GM18507 (cell line): ENCODE data around the gene CBFA2T3.
"Not testable (repeated sequence)": the region's sequence is repeated elsewhere in the genome, so short reads cannot be mapped to it uniquely, and the experiment has no call there.

Experiments used
- DNase-seq: peaks from one replicate; pipeline ENCODE4 v3.0.0; 2011; ENCODE audit warnings: low read depth; ENCODE audit not compliant: insufficient read length; ENCODE audit errors: extremely low spot score
- FAIRE-seq: peaks from 2 replicates; lab custom pipeline; 2011; peaks lifted over from hg19 to GRCh38; lab: Jason Lieb, UNC

The CBFA2T3 gene

DNA sequence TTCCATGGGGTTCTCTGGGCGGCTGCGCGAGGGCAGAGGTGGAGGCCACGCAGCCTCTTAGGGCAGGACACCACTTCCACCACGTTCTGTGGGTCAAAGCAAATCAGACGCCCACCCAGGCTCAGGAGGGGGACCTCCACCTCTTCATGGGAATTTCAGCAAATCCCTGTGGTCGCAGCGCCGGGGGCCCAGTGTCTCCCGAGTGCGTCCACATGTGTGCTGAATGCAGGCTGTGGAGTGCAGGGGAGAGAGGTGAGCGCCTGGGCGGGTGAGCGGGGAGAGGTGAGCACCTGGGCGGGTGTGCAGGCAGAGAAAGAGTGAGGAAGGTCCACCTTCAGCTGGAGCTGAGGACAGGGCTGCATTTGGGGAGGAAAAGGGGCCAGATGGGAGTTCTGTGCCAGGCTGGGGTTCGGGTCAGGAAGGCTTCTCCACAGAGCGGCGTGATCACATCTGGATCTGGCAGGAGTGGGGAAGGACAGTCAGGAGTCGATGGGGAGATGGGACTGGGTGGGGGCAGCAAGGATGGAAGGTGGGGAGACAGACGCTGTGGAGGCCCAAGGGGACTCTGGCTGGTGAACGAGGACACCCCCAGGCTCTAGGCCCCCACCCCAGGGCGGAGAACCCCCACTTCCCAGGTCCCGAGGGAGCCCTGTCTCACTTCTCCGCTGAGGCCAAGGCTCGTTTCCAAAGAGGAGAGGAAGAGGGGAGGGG lies 36.8 kb upstream of the CBFA2T3 start:
- FAIRE-seq = no peak
- DNase-seq = no peak

DNA sequence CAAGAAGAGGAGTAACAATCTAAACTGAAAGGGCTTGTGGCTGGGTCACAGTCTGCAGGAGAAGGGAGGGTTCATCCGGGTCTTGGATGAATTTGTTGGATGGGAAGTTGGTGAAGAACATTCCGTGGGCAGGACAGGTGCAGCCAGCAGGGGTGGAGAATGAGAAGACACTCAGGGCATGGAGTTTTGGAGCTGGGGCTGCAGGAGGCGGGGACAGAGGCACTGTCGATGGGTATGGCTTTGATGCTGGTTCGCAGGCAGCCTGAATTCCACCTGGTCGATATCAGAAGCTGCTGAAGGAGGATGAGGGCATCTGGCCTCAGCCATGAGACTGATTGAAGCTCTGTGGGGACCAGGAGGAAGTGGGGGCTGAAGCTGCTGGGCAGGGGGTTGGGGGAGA lies 36.1 kb upstream of the CBFA2T3 start:
- DNase-seq = no peak
- no peak for FAIRE-seq

DNA sequence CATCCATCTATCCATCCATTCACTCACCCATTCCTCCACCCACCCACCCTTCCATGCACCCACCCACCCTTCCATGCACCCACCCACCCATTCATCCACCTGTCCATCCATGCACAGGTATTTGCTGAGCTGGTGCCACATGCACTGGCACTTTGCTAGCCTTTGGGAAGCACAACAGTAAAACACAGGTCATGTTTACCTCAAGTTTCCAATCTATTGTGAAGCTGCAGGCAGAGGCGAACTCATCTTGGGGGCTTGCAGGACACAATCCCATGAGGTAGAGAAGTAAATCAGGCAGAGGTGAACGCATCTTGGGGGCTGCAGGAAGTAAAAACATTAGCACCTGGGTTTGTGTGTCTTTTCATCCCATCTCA lies 35.6 kb upstream of the CBFA2T3 start:
- DNase-seq = no peak
- FAIRE-seq = no peak

DNA sequence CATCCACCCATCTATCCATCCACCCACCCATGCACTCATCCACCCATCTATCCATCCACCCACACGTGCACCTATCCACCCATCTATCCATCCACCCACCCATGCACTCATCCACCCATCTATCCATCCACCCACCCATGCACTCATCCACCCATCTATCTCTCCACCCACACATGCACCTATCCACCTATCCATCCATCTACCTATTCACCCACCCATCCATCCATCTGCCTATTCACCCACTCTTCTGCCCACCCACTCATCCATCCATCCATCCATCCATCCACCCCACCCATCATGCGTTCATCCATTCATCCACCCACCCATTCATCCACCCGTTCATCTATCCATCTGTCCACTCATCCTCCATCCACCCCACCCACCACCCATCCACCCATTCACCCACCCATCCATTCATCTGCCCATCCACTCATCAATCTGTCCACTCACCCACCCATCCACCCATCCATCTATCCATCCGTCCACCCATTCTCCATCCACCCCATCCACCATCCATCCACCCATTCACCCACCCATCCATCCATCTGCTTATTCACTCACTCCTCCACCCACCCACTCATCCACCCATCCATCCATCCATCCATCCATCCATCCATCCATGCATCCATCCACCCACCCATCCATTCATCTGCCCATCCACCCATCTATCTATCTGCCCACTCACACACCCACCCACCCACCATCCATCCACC lies 35.1 kb upstream of the CBFA2T3 start:
- DNase-seq (no peak), FAIRE-seq (no peak)

DNA sequence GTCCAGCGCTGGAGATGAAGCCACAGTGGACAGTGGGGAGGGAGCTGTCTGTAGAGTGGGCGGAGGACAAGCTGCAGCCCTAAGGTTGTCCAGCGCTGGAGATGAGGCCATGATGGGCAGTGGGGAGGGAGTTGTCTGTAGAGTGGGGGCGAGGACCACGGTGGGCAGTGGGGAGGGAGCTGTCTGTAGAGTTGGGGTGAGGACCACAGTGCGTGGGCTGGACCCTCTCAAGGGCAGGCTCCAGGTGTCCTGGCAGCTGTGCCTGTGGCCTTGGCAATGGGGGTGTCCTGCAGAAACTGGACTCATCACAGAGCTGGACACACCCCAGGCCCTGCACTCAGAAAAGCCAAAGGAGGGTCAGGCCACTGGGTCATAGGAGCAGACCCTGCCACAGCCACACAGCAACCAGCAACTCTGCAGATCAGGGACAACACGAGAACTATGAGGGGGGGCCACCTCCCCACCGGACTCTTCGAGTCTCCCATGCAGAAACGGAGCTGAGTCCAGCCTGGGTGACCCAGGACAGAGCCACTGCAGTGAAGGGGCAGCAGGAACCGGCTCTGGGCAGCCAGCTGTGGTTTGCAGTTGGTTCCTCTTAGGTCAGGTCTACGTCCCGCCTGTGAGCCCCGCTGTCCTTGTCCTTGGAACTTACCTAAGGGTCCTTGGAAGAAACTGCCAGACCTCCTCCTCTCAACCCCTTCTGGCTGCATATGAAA lies 33.4 kb upstream of the CBFA2T3 start:
- DNase-seq (no peak), FAIRE-seq (no peak)

DNA sequence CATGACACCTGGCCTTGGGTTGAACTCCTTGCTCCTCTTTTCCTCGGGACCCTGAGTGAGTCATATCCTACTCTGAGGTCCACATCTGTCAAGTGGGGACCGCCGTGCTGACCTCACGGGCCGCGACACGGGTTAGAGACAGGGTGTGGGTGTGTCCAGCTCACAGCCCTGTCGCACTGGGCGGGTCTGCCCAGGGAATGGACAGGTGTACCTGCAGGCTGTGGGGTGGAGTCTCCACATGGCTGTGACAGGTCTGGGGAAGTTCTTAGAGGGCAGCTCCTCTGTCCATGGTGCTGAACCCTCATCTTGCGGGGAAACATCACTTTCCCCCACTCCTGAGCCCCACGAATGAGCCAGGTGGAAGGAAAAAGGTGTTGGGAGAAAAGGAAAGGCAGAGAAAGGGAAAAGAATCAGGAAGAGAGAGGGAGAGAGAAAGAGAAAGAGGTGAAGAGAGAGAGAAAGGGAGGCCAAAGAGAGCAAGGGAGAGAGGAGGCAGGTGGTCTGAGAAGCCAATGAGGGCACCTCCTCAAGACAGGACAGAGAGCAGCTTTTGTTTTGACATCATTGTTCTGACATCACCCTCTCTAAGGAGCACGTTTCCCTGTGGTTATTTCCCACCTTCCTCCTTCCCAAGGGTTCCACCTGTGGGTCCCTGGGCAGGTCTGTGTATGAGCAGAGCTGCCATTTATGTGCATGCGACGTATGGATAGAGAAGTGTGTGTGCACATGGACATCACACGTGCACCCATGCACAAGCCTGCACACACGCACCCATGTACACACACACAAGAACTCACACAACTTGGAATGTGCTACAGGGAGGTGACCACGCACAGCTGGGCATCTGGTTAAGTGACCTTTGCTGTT lies 32.6 kb upstream of the CBFA2T3 start:
- DNase-seq = no peak
- FAIRE-seq = no peak

DNA sequence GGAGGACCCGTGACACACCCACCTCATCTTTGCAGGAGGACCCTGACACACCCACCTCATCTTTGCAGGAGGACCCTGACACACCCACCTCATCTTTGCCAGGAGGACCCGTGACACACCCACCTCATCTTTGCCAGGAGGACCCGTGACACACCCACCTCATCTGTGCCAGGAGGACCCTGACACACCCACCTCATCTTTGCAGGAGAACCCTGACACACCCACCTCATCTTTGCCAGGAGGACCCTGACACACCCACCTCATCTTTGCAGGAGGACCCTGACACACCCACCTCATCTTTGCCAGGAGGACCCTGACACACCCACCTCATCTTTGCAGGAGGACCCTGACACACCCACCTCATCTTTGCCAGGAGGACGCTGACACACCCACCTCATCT lies 31.8 kb upstream of the CBFA2T3 start:
- not testable (repeated sequence) for FAIRE-seq, DNase-seq

DNA sequence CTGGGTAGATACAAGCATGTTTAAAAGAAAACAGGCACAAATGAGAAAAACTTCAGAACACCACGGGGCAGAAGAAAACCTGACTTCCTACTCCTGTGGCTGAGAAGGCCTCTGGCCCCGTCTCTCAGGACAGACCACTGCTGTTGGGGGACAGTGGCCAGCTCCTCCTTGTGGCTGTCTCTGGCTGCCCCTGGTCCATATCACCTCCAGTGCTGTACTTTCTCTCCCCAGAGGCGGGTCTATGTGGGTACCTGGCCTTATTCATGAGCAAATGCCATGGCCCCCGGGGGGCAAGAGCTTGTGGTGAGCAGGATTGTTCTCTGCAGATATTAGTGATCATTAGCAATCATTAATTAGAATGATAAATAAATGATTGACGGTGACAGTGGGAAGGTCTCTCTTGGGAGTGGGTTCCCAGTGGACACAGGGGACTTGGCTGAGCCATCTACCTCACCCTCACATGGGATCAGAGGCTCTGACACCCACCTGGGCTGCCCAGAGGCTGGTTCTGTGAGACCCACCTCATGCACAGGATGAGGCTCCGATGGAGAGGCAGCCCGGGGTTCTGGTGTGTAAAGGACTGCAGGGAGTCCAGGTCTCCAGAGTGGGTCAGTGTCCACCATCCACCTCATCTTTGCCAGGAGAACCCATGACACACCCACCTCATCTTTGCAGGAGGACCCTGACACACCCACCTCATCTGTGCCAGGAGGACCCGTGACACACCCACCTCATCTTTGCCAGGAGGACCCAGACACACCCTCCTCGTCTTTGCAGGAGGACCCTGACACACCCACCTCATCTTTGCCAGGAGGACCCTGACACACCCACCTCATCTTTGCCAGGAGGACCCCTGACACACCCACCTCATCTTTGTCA lies 30.6 kb upstream of the CBFA2T3 start:
- FAIRE-seq (no peak), DNase-seq (no peak)

DNA sequence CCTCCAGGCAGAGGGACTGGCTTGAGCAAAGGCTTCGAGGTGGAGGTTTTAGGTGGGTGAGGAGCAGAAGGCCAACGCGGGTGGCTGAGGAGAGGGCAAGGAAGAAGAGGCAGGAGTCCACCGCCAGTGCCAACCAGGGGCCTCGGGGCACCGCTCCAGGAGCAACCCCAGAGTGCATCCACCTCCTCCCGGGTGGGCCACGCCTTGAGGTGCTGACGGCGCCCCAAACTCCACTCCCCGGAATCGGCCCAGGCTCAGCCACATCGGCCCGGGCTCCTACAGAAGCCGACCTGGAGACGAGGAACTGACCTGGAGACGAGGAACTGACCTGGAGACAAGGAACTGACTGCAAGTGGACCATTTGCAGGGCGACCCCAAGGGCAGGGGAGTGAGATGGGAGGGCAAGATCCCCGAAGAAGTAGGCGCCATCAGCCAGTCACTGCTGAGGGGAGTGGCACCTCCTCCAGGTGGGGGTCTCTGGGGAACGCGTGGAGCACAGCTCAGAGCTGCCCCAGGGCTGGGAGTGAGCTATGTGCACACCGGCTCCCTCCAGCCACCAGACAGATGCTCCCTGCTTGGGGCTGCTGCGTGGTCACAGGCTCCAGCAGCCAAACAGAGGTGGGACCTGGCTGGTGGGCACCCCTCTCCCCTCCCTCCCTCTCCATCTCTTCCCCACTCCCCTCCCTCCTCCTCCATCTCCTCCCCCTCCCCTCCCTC lies 29.2 kb upstream of the CBFA2T3 start:
- FAIRE-seq (no peak), DNase-seq (no peak)

DNA sequence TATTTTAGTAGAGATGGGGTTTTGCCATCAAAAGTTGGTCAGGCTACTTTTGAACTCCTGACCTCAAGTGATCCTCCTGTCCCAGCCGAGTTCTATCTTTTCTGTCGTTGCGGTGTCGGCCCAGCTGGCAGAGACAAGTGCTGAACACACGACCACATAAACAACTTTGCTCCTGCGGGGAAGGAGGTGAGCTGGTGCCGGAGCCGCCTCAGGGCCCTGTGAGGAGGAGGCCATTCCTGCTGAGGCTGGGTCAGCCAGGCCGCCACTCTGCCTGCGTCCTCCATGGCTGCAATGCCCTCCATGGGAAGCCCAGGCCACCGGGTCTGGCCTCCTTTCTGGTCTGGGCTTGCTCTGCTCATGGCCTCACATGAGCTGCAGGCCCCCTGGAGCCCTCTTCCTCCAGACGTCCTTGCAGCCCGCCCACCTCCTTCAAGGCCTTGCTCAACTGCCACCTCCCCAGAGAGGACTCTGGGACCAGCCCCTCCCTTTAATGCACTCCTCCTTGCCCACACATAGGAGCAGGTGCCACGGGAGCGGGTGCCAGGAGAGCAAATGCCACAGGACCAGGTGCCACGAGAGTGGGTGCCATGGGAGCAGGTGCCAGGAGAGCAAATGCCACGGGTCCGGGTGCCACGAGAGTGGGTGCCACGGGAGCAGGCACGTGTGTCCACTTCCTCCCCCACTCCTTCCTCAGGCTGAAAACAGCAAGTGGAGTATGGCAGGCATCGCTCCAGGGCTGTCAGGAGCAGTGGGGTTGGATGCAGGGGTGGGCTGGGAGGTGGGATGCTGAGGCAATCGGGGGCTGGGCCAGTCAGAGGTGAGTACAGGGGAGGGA lies 28.4 kb upstream of the CBFA2T3 start:
- DNase-seq = no peak
- no peak for FAIRE-seq

GRCh38 chr16:89004209-89004831 lies 27.3 kb upstream of the CBFA2T3 start:
- no peak for FAIRE-seq
- DNase-seq = no peak

GRCh38 chr16:89003831-89004208 lies 26.8 kb upstream of the CBFA2T3 start:
- FAIRE-seq (no peak), DNase-seq (no peak)

DNA sequence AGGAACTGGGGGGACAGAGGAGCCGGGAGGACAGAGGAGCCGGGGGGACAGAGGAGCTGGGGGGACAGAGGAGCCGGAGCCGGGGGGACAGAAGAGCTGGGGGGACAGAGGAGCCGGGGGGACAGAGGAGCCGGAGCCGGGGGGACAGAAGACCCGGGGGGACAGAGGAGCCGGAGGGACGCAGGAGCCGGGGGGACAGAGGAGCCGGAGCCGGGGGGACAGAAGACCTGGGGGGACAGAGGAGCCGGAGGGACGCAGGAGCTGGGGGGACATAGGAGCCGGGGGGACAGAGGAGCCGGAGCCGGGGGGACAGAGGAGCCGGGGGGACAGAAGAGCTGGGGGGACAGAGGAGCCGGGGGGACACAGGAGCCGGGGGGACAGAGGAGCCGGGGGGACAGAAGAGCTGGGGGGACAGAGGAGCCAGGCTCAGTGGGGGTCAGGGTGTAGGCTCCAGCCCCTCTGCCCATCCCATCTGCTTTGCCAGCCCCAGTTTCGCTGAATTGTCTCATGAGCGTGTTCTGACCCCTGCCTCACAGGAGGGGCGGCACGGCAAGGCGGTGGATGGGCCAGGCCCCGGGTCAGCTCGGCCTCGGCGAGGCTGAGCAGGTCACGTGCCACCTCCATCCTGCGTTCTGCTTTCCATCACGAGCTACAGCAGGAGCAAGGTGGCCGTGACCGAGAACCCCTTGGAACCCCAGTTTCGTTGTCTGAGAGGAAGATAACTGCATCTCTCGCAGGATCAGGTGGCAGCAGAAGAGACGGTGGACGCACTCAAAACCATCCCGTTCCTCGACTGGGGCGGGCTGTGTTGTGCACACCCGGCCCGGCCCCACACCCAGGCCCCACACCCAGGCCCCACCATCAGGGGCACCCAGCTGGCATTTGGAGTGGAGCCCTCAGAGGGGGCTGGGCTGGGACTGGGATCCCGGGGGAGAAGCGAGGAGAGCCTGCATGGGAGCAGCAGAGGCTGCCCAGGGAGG lies 26.1 kb upstream of the CBFA2T3 start:
- no peak for FAIRE-seq

GRCh38 chr16:89002081-89002480 lies 25.1 kb upstream of the CBFA2T3 start:
- FAIRE-seq, DNase-seq: not testable (repeated sequence)

More for the DNA sequence above, 26.1 kb upstream of the CBFA2T3 start:
- no peak for DNase-seq

- FAIRE-seq (no peak), DNase-seq (no peak)
Measured at GRCh38 chr16:89001117-89002027, 24.4 kb upstream of the CBFA2T3 start.
